Prostate gland (tissue), 2 donors: ENCODE data around the gene NR1I3. TPM values are rescaled to one million over a fixed set of nuclear protein-coding genes. Genes with fewer than 3 reads are reported as not detected.
A peak's percentile ranks its signal among the peaks of the same experiment; 100 is the strongest.

ENCODE experiments used
- DNase-seq: peaks from one replicate; pipeline ENCODE4 v3.0.0-alpha.2; 2019; ENCODE audit warnings: low spot score
- H3K27ac ChIP-seq, 2 donors: fragments of 200-600 bp; sonication (generic); 2 replicates each; pipeline ENCODE4 v1.5.1; 2017 to 2019
- H3K27me3 ChIP-seq: fragments of 200-600 bp; sonication (generic); replicated peaks from 2 replicates; pipeline ENCODE4 v1.5.1; 2019; ENCODE audit not compliant: insufficient read depth
- H3K36me3 ChIP-seq, 2 donors: fragments of 200-600 bp; sonication (generic); 1 replicate in 1 of 2; 2 replicates in 1 of 2; pipeline versions ENCODE4 v1.5.1 to v1.8.1; 2017 to 2019
- H3K4me1 ChIP-seq: fragments of 200-600 bp; sonication (generic); replicated peaks from 2 replicates; pipeline ENCODE4 v1.5.1; 2019
- H3K4me3 ChIP-seq, 2 donors: fragments of 200-600 bp; sonication (generic); 2 replicates each; pipeline ENCODE4 v1.5.1; 2017 to 2019
- H3K9me3 ChIP-seq: fragments of 200-600 bp; sonication (generic); 2 replicates; pipeline ENCODE4 v1.5.1; 2017
- CTCF ChIP-seq, 4 experiments: fragments of 200-600 bp in 2 of 4; fragments of 450-650 bp in 2 of 4; sonication (generic) in 2 of 4; IDR thresholded peaks; 1 replicate in 3 of 4; 2 replicates in 1 of 4; pipeline ENCODE4 v1.5.1; 2016 to 2019; ENCODE audit warnings: antibody characterized with exemption in 4 of 4, mild to moderate bottlenecking in 2 of 4, moderate library complexity in 2 of 4
- POLR2A ChIP-seq: fragments of 450-650 bp; IDR thresholded peaks from one replicate; pipeline ENCODE4 v1.6.1; 2016; ENCODE audit warnings: antibody characterized with exemption, mild to moderate bottlenecking
- POLR2AphosphoS5 ChIP-seq: sonication (generic); formaldehyde crosslinking; IDR thresholded peaks from one replicate; pipeline ENCODE4 v1.6.1; 2017; ENCODE audit warnings: antibody characterized with exemption
- WGBS: methylation state at CpG from one replicate; pipeline ENCODE4 v1.1.5; 2018; 5-methylcytosine and 5-hydroxymethylcytosine counted together
- intact Hi-C: fragments of 100-400 bp; cut with DNase I; formaldehyde crosslinking; loops from one replicate; pipeline ENCODE4 v1.14.2; 2022
- total RNA-seq, 2 donors: library from RNA; depleted of rRNA; stranded (reverse); fragments of >200 nt; gene quantifications; one replicate each; pipeline ENCODE4 v1.1.0, GENCODE V29; 2016

The NR1I3 gene
- total RNA-seq, 2 donors from 2014 or later, result not detected

GRCh38 chr1:161198897-161199431 lies 39.0 kb downstream of the NR1I3 start, which contains the start of gene ADAMTS4:
TSS of gene ADAMTS4 (minus strand) at chr1:161199054. CDS start at chr1:161198627, 427 bp downstream.
- Histone ChIP-seq H3K4me1 (no peaks in the 10 kb centered on the region), H3K4me3 (peak within 1 kb of the TSS in 1 of 2 donors; percentile 11), H3K9me3 (no peaks in the 10 kb centered on the region), H3K27ac (peak within 1 kb of the TSS; percentile 45 to 96), H3K36me3 (no peaks in the 10 kb centered on the region), H3K27me3 (no peaks in the 10 kb centered on the region)
- 48% methylated on average over 11 of the region's 11 CpGs for WGBS
- no peak for DNase-seq
- intact Hi-C loops, result no loop called here
- TF ChIP-seq CTCF (IDR thresholded peaks at IDR 0.05) (no peak), POLR2AphosphoS5 (no peak), POLR2A (peak; percentile 18)

GRCh38 chr1:161198194-161198896 lies 39.7 kb downstream of the NR1I3 start:
- Histone ChIP-seq H3K4me3 (peak overlapping the region in 1 of 2 donors; percentile 11), H3K4me1 (no peaks in the 10 kb centered on the region), H3K9me3 (no peaks in the 10 kb centered on the region), H3K27ac (peak overlapping the region; percentile 33 to 59), H3K27me3 (no peaks in the 10 kb centered on the region), H3K36me3 (no peaks in the 10 kb centered on the region)
- no peak for DNase-seq
- intact Hi-C loops, result no loop called here
- WGBS, result 26% methylated on average over 20 of the region's 20 CpGs
- TF ChIP-seq POLR2A (no peak), CTCF (IDR thresholded peaks at IDR 0.05) (no peak), POLR2AphosphoS5 (no peak)

- no peak for TF ChIP-seq POLR2AphosphoS5
- no peak for TF ChIP-seq POLR2A
- no peak for TF ChIP-seq CTCF (IDR thresholded peaks at IDR 0.05)
- intact Hi-C loops, result no loop called here
- Histone ChIP-seq H3K27ac (peak overlapping the region; percentile 45 to 59), H3K36me3 (no peaks in the 10 kb centered on the region), H3K9me3 (no peaks in the 10 kb centered on the region), H3K4me3 (peak overlapping the region in 1 of 2 donors; percentile 11), H3K4me1 (no peaks in the 10 kb centered on the region), H3K27me3 (no peaks in the 10 kb centered on the region)
- no peak for DNase-seq
- 73% methylated on average over 11 of the region's 11 CpGs for WGBS
Observed at GRCh38 chr1:161197560-161198193, 40.3 kb downstream of the NR1I3 start.

- H3K27ac ChIP-seq, result peak overlapping the region; percentile 45 to 59
- no peaks in the 10 kb centered on the region for H3K4me1 ChIP-seq
- H3K36me3 ChIP-seq, result no peaks in the 10 kb centered on the region
- no peaks in the 10 kb centered on the region for H3K9me3 ChIP-seq
- H3K27me3 ChIP-seq, result no peaks in the 10 kb centered on the region
- intact Hi-C loops, result no loop called here
- TF ChIP-seq POLR2AphosphoS5 (no peak), POLR2A (no peak), CTCF (IDR thresholded peaks at IDR 0.05) (no peak)
- H3K4me3 ChIP-seq, result no peak overlapping the region
- 74% methylated on average over 27 of the region's 27 CpGs for WGBS
- DNase-seq, result no peak
Observed at GRCh38 chr1:161196521-161197451, 41.2 kb downstream of the NR1I3 start.
